Measurements from ENCODE around the gene DMAC1.

Gene DMAC1

GRCh38 chr9:7782400-7783120, 17.0 kb downstream of the DMAC1 start:
- DNase-seq, result no peak

GRCh38 chr9:7780261-7780988, 19.2 kb downstream of the DMAC1 start:
- no peak for DNase-seq

GRCh38 chr9:7778851-7779600, 20.6 kb downstream of the DMAC1 start:
- no peak for DNase-seq

GRCh38 chr9:7777771-7778170, 21.8 kb downstream of the DMAC1 start:
- DNase-seq, result peak; percentile 4

- no peak for DNase-seq
Observed at GRCh38 chr9:7770111-7770510, 29.5 kb downstream of the DMAC1 start.

GRCh38 chr9:7762600-7762999, 37.0 kb downstream of the DMAC1 start:
- no peak for DNase-seq

GRCh38 chr9:7760014-7760415, 39.6 kb downstream of the DMAC1 start:
- no peak for DNase-seq

GRCh38 chr9:7756088-7756487, 43.5 kb downstream of the DMAC1 start:
- DNase-seq, result no peak

GRCh38 chr9:7752481-7752880, 47.1 kb downstream of the DMAC1 start:
- DNase-seq, result no peak

Measured in NCI-H2029 (cell line).